ENCODE results near the gene PLAC8L1.

The PLAC8L1 gene

DNA sequence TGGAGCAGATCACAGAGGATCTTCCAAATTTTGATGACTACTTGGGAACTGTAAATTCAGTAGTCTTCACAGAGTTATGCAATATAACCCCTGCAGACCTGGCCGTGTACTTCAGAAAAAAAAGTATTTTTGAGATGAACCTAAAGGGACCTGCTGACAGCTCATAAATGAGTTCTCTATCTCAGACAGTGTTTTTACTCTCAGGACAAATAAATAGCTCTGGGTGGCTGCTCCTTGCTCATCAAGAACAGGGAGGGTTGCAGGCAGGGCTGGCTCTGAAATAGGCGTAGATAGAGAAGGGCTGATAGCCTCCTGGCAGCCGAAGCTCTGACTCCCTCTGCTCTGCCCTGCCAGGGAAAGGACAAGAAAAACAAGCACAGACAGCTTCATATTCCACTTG lies 64.8 kb downstream of the PLAC8L1 start:
- no peak overlapping the region for H3K4me3 ChIP-seq (ENCODE audit: control insufficient read depth in 1 of 7, extremely low read depth in 1 of 7, insufficient read depth in 4 of 7, low read depth in 2 of 7, low read length in 6 of 7)
- H3K4me1 ChIP-seq (ENCODE audit: control extremely low read depth in 1 of 4, control insufficient read depth in 4 of 4, insufficient read depth in 4 of 4, low read length in 3 of 4), result peaks cover 0 to 23% (median 12%) of the 10 kb centered on the region in 4 experiments
- ChIA-PET CTCF (interaction anchor here (0.5 to 3.4 kb wide), 6 partner anchors 10 to 1837 kb away, joined by 3 to 10 read pairs (median 3); no protein-coding TSS in a partner anchor), POLR2A (no interaction called here)
- H3K27me3 ChIP-seq (replicated peaks in 2 of 5; ENCODE audit: control insufficient read depth in 4 of 5, insufficient read depth in 5 of 5, low read length in 4 of 5), result no peaks in the 10 kb centered on the region
- no peaks in the 10 kb centered on the region for H3K36me3 ChIP-seq (ENCODE audit: control insufficient read depth in 4 of 4, insufficient read depth in 4 of 4, low read length in 3 of 4)
- H3K27ac ChIP-seq (ENCODE audit: insufficient read depth in 1 of 2, low read depth in 1 of 2, low read length in 2 of 2, poor library complexity in 1 of 2, severe bottlenecking in 2 of 2), result no peak overlapping the region
- WGBS (ENCODE audit: insufficient coverage), result 78% methylated on average over 3 of the region's 3 CpGs
- no peaks in the 10 kb centered on the region for H3K9me3 ChIP-seq (ENCODE audit: control extremely low read depth in 1 of 5, control insufficient read depth in 4 of 5, insufficient read depth in 2 of 5, low read depth in 1 of 5, low read length in 4 of 5)
- no peak for DNase-seq

DNA sequence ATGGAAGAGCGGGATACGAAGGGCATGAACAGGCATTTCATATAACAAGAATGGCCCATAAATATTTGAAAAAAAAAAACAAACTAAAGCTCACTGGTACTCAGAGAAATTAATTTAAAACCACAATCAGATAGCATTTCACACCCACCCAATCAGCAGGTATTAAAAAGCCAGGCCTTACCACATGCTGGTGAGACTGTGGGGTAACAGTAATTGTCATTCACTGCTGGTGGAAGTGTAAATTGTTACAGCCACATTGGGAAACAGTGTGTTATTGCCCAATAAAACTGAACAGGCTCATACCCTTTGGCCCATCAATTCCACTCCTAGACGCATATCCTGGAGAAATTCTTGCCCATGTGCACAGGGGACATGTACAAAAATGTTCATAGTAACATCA lies 66.0 kb downstream of the PLAC8L1 start:
- Histone ChIP-seq H3K9me3 (ENCODE audit: control extremely low read depth in 1 of 5, control insufficient read depth in 4 of 5, insufficient read depth in 2 of 5, low read depth in 1 of 5, low read length in 4 of 5) (no peaks in the 10 kb centered on the region), H3K27me3 (replicated peaks in 2 of 5; ENCODE audit: control insufficient read depth in 4 of 5, insufficient read depth in 5 of 5, low read length in 4 of 5) (no peaks in the 10 kb centered on the region), H3K36me3 (ENCODE audit: control insufficient read depth in 4 of 4, insufficient read depth in 4 of 4, low read length in 3 of 4) (no peaks in the 10 kb centered on the region), H3K4me3 (ENCODE audit: control insufficient read depth in 1 of 7, extremely low read depth in 1 of 7, insufficient read depth in 4 of 7, low read depth in 2 of 7, low read length in 6 of 7) (no peak overlapping the region), H3K27ac (ENCODE audit: insufficient read depth in 1 of 2, low read depth in 1 of 2, low read length in 2 of 2, poor library complexity in 1 of 2, severe bottlenecking in 2 of 2) (no peak overlapping the region), H3K4me1 (ENCODE audit: control extremely low read depth in 1 of 4, control insufficient read depth in 4 of 4, insufficient read depth in 4 of 4, low read length in 3 of 4) (peaks cover 0 to 23% (median 12%) of the 10 kb centered on the region in 4 experiments)
- WGBS (ENCODE audit: insufficient coverage), result 86% methylated on average over 1 of the region's 3 CpGs
- DNase-seq, result no peak
- CTCF ChIA-PET, result interaction anchor here (0.6 to 3.4 kb wide), 3 partner anchors 10 to 397 kb away, joined by 3 to 10 read pairs (median 3); no protein-coding TSS in a partner anchor
- POLR2A ChIA-PET, result no interaction called here

DNA sequence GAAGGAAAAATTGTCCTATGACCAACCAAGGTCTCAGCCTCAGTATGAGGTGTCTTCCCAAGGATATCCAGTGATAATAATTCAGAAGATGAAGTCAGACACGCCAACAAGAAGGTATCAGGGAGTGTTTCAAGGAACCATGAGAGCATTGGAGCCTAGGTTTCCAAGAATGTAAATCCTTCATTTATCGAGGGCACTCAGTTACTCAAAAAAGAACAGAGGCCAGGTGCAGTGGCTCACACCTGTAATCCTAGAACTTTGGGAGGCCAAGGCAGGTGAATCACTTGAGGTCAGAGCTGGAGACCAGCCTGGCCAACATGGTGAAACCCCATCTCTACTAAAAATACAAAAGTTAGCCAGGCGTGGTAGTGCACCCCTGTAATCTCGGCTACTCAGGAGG lies 70.8 kb downstream of the PLAC8L1 start:
- 78% methylated on average over 3 of the region's 4 CpGs for WGBS (ENCODE audit: insufficient coverage)
- H3K36me3 ChIP-seq (ENCODE audit: control insufficient read depth in 4 of 4, insufficient read depth in 4 of 4, low read length in 3 of 4), result no peaks in the 10 kb centered on the region
- ChIA-PET CTCF (no interaction called here), POLR2A (no interaction called here)
- H3K9me3 ChIP-seq (ENCODE audit: control extremely low read depth in 1 of 5, control insufficient read depth in 4 of 5, insufficient read depth in 2 of 5, low read depth in 1 of 5, low read length in 4 of 5), result no peaks in the 10 kb centered on the region
- H3K4me3 ChIP-seq (ENCODE audit: control insufficient read depth in 1 of 7, extremely low read depth in 1 of 7, insufficient read depth in 4 of 7, low read depth in 2 of 7, low read length in 6 of 7), result no peak overlapping the region
- H3K27ac ChIP-seq (ENCODE audit: insufficient read depth in 1 of 2, low read depth in 1 of 2, low read length in 2 of 2, poor library complexity in 1 of 2, severe bottlenecking in 2 of 2), result no peak overlapping the region
- H3K27me3 ChIP-seq (replicated peaks in 2 of 5; ENCODE audit: control insufficient read depth in 4 of 5, insufficient read depth in 5 of 5, low read length in 4 of 5), result no peaks in the 10 kb centered on the region
- no peaks in the 10 kb centered on the region for H3K4me1 ChIP-seq (ENCODE audit: control extremely low read depth in 1 of 4, control insufficient read depth in 4 of 4, insufficient read depth in 4 of 4, low read length in 3 of 4)
- DNase-seq, result no peak
